ENCODE results near the gene CYP39A1.

CYP39A1 gene

DNA sequence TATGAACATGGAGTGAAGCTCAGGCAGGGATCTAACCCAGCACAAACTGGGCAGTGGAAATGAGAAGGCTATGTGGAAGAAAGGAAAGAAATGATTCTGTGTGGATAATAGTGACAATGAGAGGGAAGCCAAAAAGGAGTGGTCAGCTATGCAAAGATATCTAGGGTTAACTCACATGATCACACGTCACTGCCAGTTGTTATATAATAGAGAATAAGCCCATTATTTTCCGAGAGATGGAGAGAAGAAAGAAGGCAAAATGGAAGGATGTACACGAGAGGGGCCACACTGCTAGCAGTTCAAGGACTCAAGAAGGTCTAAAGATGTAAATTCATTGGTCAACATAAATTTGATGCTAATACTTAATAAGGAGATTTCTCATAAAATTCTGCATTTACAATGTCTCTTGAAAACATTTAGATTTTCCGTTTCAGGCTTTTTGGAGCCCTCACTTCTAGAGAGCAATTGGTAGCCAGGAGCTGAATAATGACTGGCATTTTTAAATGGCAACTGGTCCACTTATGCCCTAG lies 142.6 kb downstream of the CYP39A1 start:
- no peak for DNase-seq

DNA sequence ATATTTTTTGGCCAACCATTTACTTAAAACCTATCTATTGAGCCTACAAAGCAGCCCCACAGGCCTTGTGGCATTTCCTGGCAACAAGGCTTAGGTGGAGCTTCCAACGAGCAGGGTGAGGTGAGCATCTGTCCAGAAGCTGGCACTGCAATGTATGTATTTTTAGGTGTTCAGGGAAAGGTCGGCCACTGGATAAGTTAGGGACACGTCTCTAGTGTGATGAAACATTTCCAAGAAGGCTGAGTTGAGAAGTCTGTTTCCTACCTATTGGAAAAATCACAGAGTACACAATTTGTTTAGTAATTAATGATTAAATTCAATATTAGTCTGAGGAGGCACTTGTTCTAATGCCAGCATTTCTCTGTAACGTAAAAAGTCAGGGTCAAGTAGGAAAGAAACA lies 143.6 kb downstream of the CYP39A1 start:
- DNase-seq: no peak

- DNase-seq: no peak
Observed at GRCh38 chr6:46507426-46507825, 145.2 kb downstream of the CYP39A1 start.

DNA sequence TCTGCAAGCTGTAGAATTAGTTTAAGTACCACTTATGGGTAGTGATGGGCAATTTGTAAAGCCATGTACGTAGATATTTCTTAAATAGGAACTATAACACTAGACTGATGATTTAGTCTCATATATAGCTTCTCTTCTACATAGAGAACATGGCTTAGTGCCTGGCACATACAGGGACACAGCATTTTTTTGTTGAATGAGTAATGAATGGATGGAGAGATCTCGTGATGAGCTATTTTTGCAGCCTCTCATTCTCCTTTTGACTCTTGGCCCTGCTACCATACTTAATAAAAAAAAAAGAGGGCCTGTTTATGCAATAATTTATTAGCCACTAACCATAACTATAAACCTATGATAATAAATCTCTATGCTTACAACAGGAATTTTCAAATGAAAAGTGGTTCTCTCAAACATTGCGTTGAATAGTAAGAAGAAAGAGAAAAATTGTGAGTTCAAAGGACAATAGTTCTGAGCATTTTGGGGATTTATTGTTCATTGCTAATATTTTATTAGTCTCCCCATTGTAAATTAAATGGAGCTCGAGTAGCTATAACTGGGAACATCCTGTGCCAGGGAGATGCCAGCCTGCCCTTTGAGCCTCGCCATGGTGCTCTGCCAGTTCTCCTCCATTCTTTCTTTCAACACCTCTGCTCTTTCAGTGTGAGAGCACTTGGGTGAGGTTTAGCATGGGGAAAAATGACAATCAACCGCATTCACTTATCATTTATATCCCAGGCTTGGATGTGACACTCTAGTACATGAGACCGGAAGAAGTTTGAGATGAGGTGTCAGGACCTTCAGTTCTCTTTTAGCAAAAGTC lies 146.7 kb downstream of the CYP39A1 start:
- DNase-seq: no peak

DNA sequence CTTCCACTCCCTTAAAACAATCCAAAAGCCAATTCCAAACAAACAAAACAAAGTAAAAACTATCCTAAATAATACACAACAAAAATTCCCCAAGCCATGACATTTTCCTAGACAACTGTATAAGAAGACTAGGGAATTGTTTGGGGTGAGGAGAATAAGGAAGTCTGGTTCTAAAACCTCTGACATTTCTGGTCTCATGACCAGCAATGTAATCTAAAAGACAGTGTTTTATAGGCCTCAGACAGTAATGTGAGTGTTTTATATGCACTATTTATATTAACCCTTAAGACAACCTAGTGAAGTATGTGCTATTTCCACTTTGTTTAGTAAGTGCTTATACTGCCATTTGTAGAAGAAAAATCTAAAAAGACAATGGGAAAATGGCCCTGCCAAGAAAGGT lies 148.4 kb downstream of the CYP39A1 start:
- no peak for DNase-seq

DNA sequence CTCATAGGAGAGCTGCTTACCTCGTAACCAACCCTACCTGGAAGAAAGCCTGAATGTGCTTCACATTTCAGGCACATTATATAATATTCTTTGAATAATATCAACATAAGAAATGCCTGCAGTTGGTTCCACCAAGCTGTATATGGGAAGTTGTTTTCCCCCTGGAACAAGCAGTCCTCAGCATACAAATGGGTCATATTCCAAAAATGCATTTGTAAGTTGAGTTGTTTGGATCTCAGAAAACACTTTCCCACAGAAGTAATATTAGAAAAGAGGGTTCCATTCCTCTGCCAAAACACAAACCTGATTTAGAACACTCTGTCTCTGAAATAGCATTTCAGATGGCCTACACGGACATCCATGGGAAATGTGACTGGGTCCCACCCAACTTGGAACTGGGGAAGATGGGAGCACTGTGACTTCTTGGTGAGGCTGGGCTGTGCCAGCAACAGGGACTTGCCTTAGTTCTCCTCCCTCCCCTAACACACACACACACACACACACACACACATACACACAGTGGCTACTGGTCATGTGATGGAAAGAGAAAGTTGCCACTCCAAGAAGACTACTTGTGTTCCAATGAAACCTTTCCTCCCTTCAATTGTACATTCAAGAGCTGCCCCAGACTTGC lies 150.0 kb downstream of the CYP39A1 start:
- DNase-seq: no peak

GRCh38 chr6:46501136-46502089 lies 151.2 kb downstream of the CYP39A1 start:
- no peak for DNase-seq

DNA sequence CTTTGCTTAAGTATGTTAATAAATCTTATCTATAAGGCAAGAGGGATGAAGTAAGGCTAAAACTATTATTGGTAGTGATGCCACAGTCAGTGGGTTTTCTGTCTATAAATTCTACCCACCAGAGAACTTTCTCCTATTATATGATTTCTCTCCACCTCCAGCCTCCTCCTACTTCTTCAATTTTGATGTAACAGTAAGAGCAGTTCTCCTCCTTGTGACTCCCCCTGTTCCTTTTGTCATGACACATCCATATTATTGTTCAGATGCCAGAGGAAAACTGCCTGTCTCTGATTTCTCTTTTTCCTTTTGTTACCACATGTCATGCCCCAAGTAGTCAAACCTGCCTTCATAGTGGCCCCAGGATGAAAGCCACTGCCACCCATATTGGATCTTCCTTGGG lies 152.2 kb downstream of the CYP39A1 start:
- DNase-seq: no peak
